Lower leg skin (tissue), 4 donors: ENCODE results near the gene MYOC. TPM values are rescaled to one million over a fixed set of nuclear protein-coding genes. Genes with fewer than 3 reads are reported as not detected.

Source experiments
- DNase-seq, 2 donors: peaks; one replicate each; pipeline ENCODE4 v3.0.0-alpha.2; 2019; ENCODE audit warnings: low spot score in 2 of 2
- H3K4me3 ChIP-seq: fragments of 200-600 bp; sonication (generic); 2 replicates; pipeline ENCODE4 v1.5.1; 2017; ENCODE audit warnings: mild to moderate bottlenecking, low read depth; ENCODE audit not compliant: poor library complexity, severe bottlenecking
- POLR2A ChIP-seq, 2 donors: fragments of 450-650 bp; IDR thresholded peaks; one replicate each; pipeline ENCODE4 v1.6.1; 2016 to 2017; ENCODE audit warnings: antibody characterized with exemption in 2 of 2, mild to moderate bottlenecking in 1 of 2, moderate library complexity in 1 of 2
- WGBS, 2 donors: methylation state at CpG; one replicate each; pipeline ENCODE4 v1.1.5; 2018; 5-methylcytosine and 5-hydroxymethylcytosine counted together
- intact Hi-C: fragments of 100-400 bp; cut with DNase I; formaldehyde crosslinking; loops from one replicate; pipeline ENCODE4 v1.15.0; 2023; ENCODE audit warnings: low total_unique reads
- total RNA-seq, 4 donors: library from RNA; depleted of rRNA; stranded (reverse); fragments of >200 nt; gene quantifications; one replicate each; pipeline ENCODE4 v1.1.0, GENCODE V29; 2016
- TF ChIP-seq, protein P1 (sequence below), 3 donors: fragments of 450-650 bp; IDR thresholded peaks; one replicate each; pipeline ENCODE4 v1.5.1; 2016; ENCODE audit warnings: antibody characterized with exemption in 3 of 3, mild to moderate bottlenecking in 3 of 3, moderate library complexity in 2 of 3

The MYOC gene
- total RNA-seq, 4 donors from 2014 or later: 3.0 to 6.3 (median 4.4) TPM

DNA sequence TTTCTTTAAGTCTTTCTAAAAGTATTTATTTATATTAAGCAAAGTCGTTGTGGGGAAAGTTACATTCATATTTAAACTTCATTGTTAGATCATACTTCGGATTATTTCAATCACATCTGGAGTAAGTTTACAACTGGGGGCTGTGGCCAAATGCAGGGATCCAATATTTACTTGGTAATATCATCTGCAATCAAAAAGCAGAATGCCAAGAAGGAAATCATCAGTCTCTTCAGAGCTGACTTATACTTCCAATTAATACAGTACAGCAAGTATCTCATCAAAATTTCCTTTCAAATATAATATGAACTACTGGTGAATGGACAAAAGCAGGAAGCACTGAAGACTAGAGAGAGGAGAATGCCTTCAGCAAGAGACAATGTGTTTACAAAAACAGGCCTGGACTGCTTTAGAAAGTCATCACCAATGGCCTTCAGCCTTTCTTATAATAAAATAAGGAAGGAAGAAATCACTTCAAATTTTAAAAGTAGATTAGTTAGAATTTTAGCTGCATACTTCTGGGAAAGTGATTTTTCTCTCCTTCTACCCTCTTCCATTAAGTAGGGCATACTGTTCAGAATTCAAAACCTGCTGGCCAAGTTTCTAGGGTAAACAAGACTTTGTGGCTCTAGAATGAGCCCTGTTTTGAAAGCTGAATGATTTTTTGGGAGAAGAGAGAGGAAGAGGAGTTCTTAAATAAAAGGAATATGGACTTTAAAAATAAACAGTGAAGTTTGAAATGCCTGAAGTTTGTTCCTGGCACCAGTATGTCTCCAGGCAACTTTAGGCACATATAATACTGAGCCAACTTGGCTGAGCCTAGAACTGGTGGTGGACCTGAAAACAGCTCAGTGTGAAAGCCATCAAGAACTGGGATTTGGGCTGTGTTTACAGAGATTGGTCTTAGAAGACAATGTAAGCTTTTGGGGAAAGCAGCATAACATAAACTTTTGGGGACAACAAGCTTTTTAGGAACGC lies 22.2 kb upstream of the MYOC start:
- H3K4me3 ChIP-seq: no peak overlapping the region
- intact Hi-C loops: no loop called here
- no peak for DNase-seq
- TF ChIP-seq POLR2A (IDR thresholded peaks at IDR 0.05): no peak
- TF ChIP-seq, protein P1, sequence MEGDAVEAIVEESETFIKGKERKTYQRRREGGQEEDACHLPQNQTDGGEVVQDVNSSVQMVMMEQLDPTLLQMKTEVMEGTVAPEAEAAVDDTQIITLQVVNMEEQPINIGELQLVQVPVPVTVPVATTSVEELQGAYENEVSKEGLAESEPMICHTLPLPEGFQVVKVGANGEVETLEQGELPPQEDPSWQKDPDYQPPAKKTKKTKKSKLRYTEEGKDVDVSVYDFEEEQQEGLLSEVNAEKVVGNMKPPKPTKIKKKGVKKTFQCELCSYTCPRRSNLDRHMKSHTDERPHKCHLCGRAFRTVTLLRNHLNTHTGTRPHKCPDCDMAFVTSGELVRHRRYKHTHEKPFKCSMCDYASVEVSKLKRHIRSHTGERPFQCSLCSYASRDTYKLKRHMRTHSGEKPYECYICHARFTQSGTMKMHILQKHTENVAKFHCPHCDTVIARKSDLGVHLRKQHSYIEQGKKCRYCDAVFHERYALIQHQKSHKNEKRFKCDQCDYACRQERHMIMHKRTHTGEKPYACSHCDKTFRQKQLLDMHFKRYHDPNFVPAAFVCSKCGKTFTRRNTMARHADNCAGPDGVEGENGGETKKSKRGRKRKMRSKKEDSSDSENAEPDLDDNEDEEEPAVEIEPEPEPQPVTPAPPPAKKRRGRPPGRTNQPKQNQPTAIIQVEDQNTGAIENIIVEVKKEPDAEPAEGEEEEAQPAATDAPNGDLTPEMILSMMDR (IDR thresholded peaks at IDR 0.05): no peak
- 51 to 54% methylated on average over 3 of the region's 3 CpGs for WGBS, 2 donors

DNA sequence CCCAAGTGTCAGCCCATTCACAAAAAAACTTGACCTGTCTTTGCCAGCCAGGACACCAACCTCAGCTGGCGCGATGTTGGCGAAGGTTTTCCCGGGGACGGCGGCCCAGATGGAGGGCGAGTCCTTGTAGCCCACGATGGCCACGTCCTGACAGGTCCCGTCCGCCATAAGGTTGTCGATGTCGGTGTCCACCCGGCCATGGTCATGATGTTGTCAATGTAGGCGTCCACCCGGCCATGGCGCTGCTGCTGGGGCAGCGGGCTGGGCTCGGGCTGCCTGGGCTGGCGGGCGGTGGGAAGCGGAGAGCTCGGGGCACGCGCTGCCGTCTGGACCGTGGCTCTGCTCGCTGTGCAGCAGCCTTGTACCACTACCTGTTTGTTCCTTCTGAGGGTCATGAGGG lies 18.3 kb upstream of the MYOC start:
- no peak overlapping the region for H3K4me3 ChIP-seq
- no peak for DNase-seq
- intact Hi-C loops: no loop called here
- TF ChIP-seq, protein P1 (IDR thresholded peaks at IDR 0.05): no peak
- TF ChIP-seq POLR2A (IDR thresholded peaks at IDR 0.05): no peak
- 97 to 99% methylated on average over 28 of the region's 28 CpGs for WGBS, 2 donors

- no peak for DNase-seq
- intact Hi-C loops: no loop called here
- no peak overlapping the region for H3K4me3 ChIP-seq
- TF ChIP-seq, protein P1 (IDR thresholded peaks at IDR 0.05): no peak
- no peak for TF ChIP-seq POLR2A (IDR thresholded peaks at IDR 0.05)
- 94 to 99% methylated on average over 5 of the region's 5 CpGs for WGBS, 2 donors
Measured at GRCh38 chr1:171668372-171668771, 15.9 kb upstream of the MYOC start.

GRCh38 chr1:171666114-171666769 lies 13.8 kb upstream of the MYOC start:
- DNase-seq: no peak
- TF ChIP-seq, protein P1 (IDR thresholded peaks at IDR 0.05): no peak
- TF ChIP-seq POLR2A (IDR thresholded peaks at IDR 0.05): no peak
- 78 to 90% methylated on average over 4 of the region's 4 CpGs for WGBS, 2 donors
- no peak overlapping the region for H3K4me3 ChIP-seq
- intact Hi-C loops: no loop called here

GRCh38 chr1:171664976-171665375 lies 12.5 kb upstream of the MYOC start:
- H3K4me3 ChIP-seq: no peak overlapping the region
- intact Hi-C loops: no loop called here
- no peak for DNase-seq
- no peak for TF ChIP-seq POLR2A (IDR thresholded peaks at IDR 0.05)
- TF ChIP-seq, protein P1 (IDR thresholded peaks at IDR 0.05): no peak
